Measurements from ENCODE around the gene DDX20.

DDX20 gene

GRCh38 chr1:111747282-111747734, 8.4 kb upstream of the DDX20 start:
- H3K4me1 ChIP-seq (ENCODE audit: control insufficient read depth, insufficient read depth, low read length, poor library complexity, severe bottlenecking) = no peaks in the 10 kb centered on the region
- no peak overlapping the region for H3K27ac ChIP-seq (ENCODE audit: insufficient read depth, low read length, poor library complexity, severe bottlenecking)
- H3K9me3 ChIP-seq (ENCODE audit: control insufficient read depth, low read length) = no peaks in the 10 kb centered on the region
- H3K4me3 ChIP-seq (ENCODE audit: insufficient read depth, low read depth, low read length, poor library complexity, severe bottlenecking) = no peak overlapping the region
- H3K27me3 ChIP-seq (replicated peaks; ENCODE audit: control insufficient read depth, insufficient read depth, low read length, poor library complexity, severe bottlenecking) = no peaks in the 10 kb centered on the region
- peak; percentile 24 to 55 (median 37) for DNase-seq
- no peaks in the 10 kb centered on the region for H3K36me3 ChIP-seq (ENCODE audit: control insufficient read depth, insufficient read depth, low read length)

DNA sequence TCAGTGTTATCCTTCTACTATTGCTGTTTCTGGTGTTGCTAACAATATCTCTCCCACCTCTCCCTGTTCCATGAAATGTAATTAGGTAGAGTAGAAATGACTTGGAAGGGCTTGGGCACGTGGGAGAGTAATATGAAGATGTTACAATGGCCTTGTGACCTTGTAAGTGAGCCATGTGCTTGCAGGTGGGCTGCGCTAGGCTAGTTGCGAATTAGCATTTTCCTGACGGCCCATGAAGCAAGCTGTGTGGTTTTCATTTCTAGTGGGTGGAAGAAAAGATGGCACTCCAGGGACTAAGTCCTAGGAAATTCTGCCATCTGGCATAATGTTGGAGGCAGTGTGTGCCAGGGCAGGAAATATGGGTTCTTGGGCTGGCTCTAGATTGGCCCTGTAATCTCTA, 7.8 kb upstream of the DDX20 start:
- no peaks in the 10 kb centered on the region for H3K9me3 ChIP-seq (ENCODE audit: control insufficient read depth, low read length)
- H3K36me3 ChIP-seq (ENCODE audit: control insufficient read depth, insufficient read depth, low read length) = no peaks in the 10 kb centered on the region
- no peak for DNase-seq

GRCh38 chr1:111749628-111750027, 6.1 kb upstream of the DDX20 start:
- no peaks in the 10 kb centered on the region for H3K27me3 ChIP-seq (replicated peaks; ENCODE audit: control insufficient read depth, insufficient read depth, low read length, poor library complexity, severe bottlenecking)
- H3K27ac ChIP-seq (ENCODE audit: insufficient read depth, low read length, poor library complexity, severe bottlenecking) = no peak overlapping the region
- no peaks in the 10 kb centered on the region for H3K9me3 ChIP-seq (ENCODE audit: control insufficient read depth, low read length)
- no peak for DNase-seq
- H3K4me3 ChIP-seq (ENCODE audit: insufficient read depth, low read depth, low read length, poor library complexity, severe bottlenecking) = no peak overlapping the region
- H3K4me1 ChIP-seq (ENCODE audit: control insufficient read depth, insufficient read depth, low read length, poor library complexity, severe bottlenecking) = peaks cover 2% of the 10 kb centered on the region
- H3K36me3 ChIP-seq (ENCODE audit: control insufficient read depth, insufficient read depth, low read length) = no peaks in the 10 kb centered on the region

More for the DNA sequence above, 7.8 kb upstream of the DDX20 start:
- Histone ChIP-seq H3K4me3 (ENCODE audit: insufficient read depth, low read depth, low read length, poor library complexity, severe bottlenecking) (no peak overlapping the region), H3K27ac (ENCODE audit: insufficient read depth, low read length, poor library complexity, severe bottlenecking) (no peak overlapping the region), H3K4me1 (ENCODE audit: control insufficient read depth, insufficient read depth, low read length, poor library complexity, severe bottlenecking) (no peaks in the 10 kb centered on the region), H3K27me3 (replicated peaks; ENCODE audit: control insufficient read depth, insufficient read depth, low read length, poor library complexity, severe bottlenecking) (no peaks in the 10 kb centered on the region)

GRCh38 chr1:111750856-111751255, 4.8 kb upstream of the DDX20 start:
- no peak for DNase-seq
- Histone ChIP-seq H3K9me3 (ENCODE audit: control insufficient read depth, low read length) (no peaks in the 10 kb centered on the region), H3K36me3 (ENCODE audit: control insufficient read depth, insufficient read depth, low read length) (no peaks in the 10 kb centered on the region), H3K27me3 (replicated peaks; ENCODE audit: control insufficient read depth, insufficient read depth, low read length, poor library complexity, severe bottlenecking) (no peaks in the 10 kb centered on the region), H3K27ac (ENCODE audit: insufficient read depth, low read length, poor library complexity, severe bottlenecking) (no peak overlapping the region), H3K4me1 (ENCODE audit: control insufficient read depth, insufficient read depth, low read length, poor library complexity, severe bottlenecking) (peaks cover 8% of the 10 kb centered on the region), H3K4me3 (ENCODE audit: insufficient read depth, low read depth, low read length, poor library complexity, severe bottlenecking) (no peak overlapping the region)

GRCh38 chr1:111751906-111752575, 3.7 kb upstream of the DDX20 start:
- Histone ChIP-seq H3K4me3 (ENCODE audit: insufficient read depth, low read depth, low read length, poor library complexity, severe bottlenecking) (no peak overlapping the region), H3K27me3 (replicated peaks; ENCODE audit: control insufficient read depth, insufficient read depth, low read length, poor library complexity, severe bottlenecking) (no peaks in the 10 kb centered on the region), H3K9me3 (ENCODE audit: control insufficient read depth, low read length) (no peaks in the 10 kb centered on the region), H3K27ac (ENCODE audit: insufficient read depth, low read length, poor library complexity, severe bottlenecking) (no peak overlapping the region), H3K4me1 (ENCODE audit: control insufficient read depth, insufficient read depth, low read length, poor library complexity, severe bottlenecking) (peaks cover 15% of the 10 kb centered on the region), H3K36me3 (ENCODE audit: control insufficient read depth, insufficient read depth, low read length) (no peaks in the 10 kb centered on the region)
- DNase-seq = no peak

- Histone ChIP-seq H3K9me3 (ENCODE audit: control insufficient read depth, low read length) (no peaks in the 10 kb centered on the region), H3K4me3 (ENCODE audit: insufficient read depth, low read depth, low read length, poor library complexity, severe bottlenecking) (peak overlapping the region; percentile 69), H3K27ac (ENCODE audit: insufficient read depth, low read length, poor library complexity, severe bottlenecking) (peak overlapping the region; percentile 90), H3K36me3 (ENCODE audit: control insufficient read depth, insufficient read depth, low read length) (peaks cover 8% of the 10 kb centered on the region), H3K27me3 (replicated peaks; ENCODE audit: control insufficient read depth, insufficient read depth, low read length, poor library complexity, severe bottlenecking) (no peaks in the 10 kb centered on the region), H3K4me1 (ENCODE audit: control insufficient read depth, insufficient read depth, low read length, poor library complexity, severe bottlenecking) (peaks cover 15% of the 10 kb centered on the region)
- DNase-seq = peak in 1 of 3 donors; percentile 20
Observed at GRCh38 chr1:111754984-111755330, 744 bp upstream of the DDX20 start.

GRCh38 chr1:111756124-111756513, 418 bp downstream of the DDX20 start:
- Histone ChIP-seq H3K4me1 (ENCODE audit: control insufficient read depth, insufficient read depth, low read length, poor library complexity, severe bottlenecking) (peaks cover 15% of the 10 kb centered on the region), H3K4me3 (ENCODE audit: insufficient read depth, low read depth, low read length, poor library complexity, severe bottlenecking) (peak overlapping the region; percentile 69), H3K27ac (ENCODE audit: insufficient read depth, low read length, poor library complexity, severe bottlenecking) (peak overlapping the region; percentile 90), H3K27me3 (replicated peaks; ENCODE audit: control insufficient read depth, insufficient read depth, low read length, poor library complexity, severe bottlenecking) (no peaks in the 10 kb centered on the region), H3K36me3 (ENCODE audit: control insufficient read depth, insufficient read depth, low read length) (peaks cover 16% of the 10 kb centered on the region), H3K9me3 (ENCODE audit: control insufficient read depth, low read length) (no peaks in the 10 kb centered on the region)
- DNase-seq = no peak

DNA sequence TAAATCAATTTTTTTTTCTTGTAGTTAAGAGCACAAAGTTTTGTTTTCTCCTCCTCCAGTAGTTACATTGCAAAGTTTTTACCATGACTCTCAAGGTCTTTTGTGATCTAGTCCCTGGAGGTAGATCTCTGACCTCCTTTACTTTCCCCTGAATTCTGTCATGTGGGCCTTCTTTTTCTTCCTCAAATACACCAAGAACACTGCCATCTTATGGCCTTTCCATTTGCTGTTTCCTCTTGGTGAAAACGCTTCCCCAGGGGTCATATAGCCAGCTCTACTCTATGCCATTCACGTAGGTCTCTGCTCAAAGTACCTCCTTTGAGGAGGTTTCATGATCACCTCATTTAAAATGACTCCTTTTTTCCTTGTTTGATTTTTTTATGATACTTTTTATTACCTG, 2.7 kb downstream of the DDX20 start:
- H3K27ac ChIP-seq (ENCODE audit: insufficient read depth, low read length, poor library complexity, severe bottlenecking) = no peak overlapping the region
- H3K36me3 ChIP-seq (ENCODE audit: control insufficient read depth, insufficient read depth, low read length) = peaks cover 33% of the 10 kb centered on the region
- no peaks in the 10 kb centered on the region for H3K9me3 ChIP-seq (ENCODE audit: control insufficient read depth, low read length)
- no peaks in the 10 kb centered on the region for H3K27me3 ChIP-seq (replicated peaks; ENCODE audit: control insufficient read depth, insufficient read depth, low read length, poor library complexity, severe bottlenecking)
- H3K4me1 ChIP-seq (ENCODE audit: control insufficient read depth, insufficient read depth, low read length, poor library complexity, severe bottlenecking) = peaks cover 15% of the 10 kb centered on the region
- DNase-seq = no peak
- H3K4me3 ChIP-seq (ENCODE audit: insufficient read depth, low read depth, low read length, poor library complexity, severe bottlenecking) = no peak overlapping the region

DNA sequence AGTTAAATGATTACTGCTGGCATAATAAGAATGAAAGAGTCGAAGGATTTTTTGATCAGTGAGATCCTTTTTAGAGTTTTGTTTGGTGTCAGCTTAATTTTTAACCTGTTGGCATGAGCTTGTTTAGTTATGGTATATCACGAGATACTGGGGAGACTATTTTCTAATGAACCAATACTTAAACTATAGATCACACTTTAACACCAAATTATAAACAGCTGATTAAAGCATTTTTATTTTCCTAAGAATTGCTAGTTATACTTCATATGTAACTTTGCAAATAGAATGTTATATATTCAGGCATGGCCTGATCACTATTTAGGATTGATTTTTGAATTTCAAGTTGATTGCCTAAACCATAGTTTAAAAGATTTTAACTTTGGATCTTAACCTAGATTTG, 6.0 kb downstream of the DDX20 start:
- DNase-seq = no peak
- H3K36me3 ChIP-seq (ENCODE audit: control insufficient read depth, insufficient read depth, low read length) = peaks cover 64% of the 10 kb centered on the region
- H3K4me1 ChIP-seq (ENCODE audit: control insufficient read depth, insufficient read depth, low read length, poor library complexity, severe bottlenecking) = peaks cover 2% of the 10 kb centered on the region
- no peaks in the 10 kb centered on the region for H3K9me3 ChIP-seq (ENCODE audit: control insufficient read depth, low read length)
- no peak overlapping the region for H3K27ac ChIP-seq (ENCODE audit: insufficient read depth, low read length, poor library complexity, severe bottlenecking)
- no peaks in the 10 kb centered on the region for H3K27me3 ChIP-seq (replicated peaks; ENCODE audit: control insufficient read depth, insufficient read depth, low read length, poor library complexity, severe bottlenecking)
- H3K4me3 ChIP-seq (ENCODE audit: insufficient read depth, low read depth, low read length, poor library complexity, severe bottlenecking) = no peak overlapping the region

- no peaks in the 10 kb centered on the region for H3K4me1 ChIP-seq (ENCODE audit: control insufficient read depth, insufficient read depth, low read length, poor library complexity, severe bottlenecking)
- no peaks in the 10 kb centered on the region for H3K27me3 ChIP-seq (replicated peaks; ENCODE audit: control insufficient read depth, insufficient read depth, low read length, poor library complexity, severe bottlenecking)
- no peak for DNase-seq
- peaks cover 69% of the 10 kb centered on the region for H3K36me3 ChIP-seq (ENCODE audit: control insufficient read depth, insufficient read depth, low read length)
- no peaks in the 10 kb centered on the region for H3K9me3 ChIP-seq (ENCODE audit: control insufficient read depth, low read length)
- no peak overlapping the region for H3K4me3 ChIP-seq (ENCODE audit: insufficient read depth, low read depth, low read length, poor library complexity, severe bottlenecking)
- H3K27ac ChIP-seq (ENCODE audit: insufficient read depth, low read length, poor library complexity, severe bottlenecking) = no peak overlapping the region
Observed at GRCh38 chr1:111762332-111762731, 6.6 kb downstream of the DDX20 start.

Data from effector memory CD4-positive, alpha-beta T cell (primary cell).